ENCODE data around the gene SFTPA1.
"Not testable (repeated sequence)": the region's sequence is repeated elsewhere in the genome, so short reads cannot be mapped to it uniquely, and the experiment has no call there.

SFTPA1 gene

DNA sequence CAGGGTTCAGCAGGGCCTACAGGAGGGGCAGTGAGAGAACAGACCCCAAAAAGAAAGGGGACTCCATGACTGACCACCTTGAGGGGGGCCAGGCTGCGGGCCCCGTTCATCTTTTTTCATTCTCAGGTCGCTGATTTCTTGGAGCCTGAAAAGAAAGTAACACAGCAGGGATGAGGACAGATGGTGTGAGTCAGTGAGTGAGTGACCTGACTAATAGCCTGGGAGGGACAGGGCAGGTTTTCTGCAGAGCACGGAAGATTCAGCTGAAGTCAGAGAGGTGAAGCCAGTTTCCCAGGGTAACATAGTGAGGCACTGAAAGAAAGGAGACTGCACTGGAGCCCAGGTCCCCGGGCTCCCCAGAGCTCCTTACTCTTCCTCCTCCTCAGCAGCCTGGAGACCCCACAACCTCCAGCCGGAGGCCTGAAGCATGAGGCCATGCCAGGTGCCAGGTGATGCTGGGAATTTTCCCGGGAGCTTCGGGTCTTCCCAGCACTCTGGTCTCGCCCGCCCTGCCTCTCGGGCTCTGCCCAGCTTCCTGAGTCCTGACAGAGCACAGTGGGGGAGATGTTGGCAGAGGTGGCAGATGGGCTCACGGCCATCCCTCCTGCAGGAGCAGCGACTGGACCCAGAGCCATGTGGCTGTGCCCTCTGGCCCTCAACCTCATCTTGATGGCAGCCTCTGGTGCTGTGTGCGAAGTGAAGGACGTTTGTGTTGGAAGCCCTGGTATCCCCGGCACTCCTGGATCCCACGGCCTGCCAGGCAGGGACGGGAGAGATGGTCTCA, 646 bp downstream of the SFTPA1 start:
- not testable (repeated sequence) for DNase-seq (ENCODE audit: low read depth, low spot score)

DNA sequence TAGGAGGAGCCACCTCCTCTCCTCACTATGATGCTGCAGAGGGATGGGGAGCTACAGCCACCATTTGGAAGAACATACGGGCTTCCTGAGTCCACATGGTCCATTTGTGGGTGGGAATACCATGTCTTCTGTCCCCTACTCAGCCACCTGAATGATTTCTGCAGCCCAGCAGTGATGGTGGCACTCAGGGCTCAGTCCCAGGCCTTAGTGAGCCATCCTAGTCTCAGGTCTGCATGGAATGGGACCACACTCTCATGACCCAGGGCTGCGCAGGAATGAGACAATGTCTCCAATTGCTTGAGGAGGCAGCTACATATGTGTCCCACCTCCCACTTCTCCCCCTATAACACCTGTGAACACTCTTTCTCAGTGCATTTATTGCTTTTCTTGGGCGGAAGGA, 4.8 kb downstream of the SFTPA1 start:
- no peak for DNase-seq (ENCODE audit: low read depth, low spot score)

DNA sequence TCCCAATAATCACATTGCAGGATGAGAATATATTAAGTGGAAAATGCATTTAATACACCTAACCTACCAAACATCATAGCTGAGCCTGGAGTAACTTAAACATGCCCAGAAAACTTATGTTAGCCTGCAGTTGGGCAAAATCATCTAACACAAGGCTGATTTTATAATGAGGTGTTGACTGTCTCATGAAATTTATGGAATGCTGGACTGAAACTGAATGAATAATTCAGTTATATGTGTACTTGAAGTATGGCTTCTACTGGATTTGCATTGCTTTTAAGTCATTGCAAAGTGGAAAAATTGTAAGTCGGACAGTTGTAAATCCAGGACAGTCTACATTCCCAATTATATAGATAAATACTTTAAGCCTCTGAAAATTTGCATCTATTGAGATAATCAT, 5.4 kb downstream of the SFTPA1 start:
- DNase-seq (ENCODE audit: low read depth, low spot score), result no peak

DNA sequence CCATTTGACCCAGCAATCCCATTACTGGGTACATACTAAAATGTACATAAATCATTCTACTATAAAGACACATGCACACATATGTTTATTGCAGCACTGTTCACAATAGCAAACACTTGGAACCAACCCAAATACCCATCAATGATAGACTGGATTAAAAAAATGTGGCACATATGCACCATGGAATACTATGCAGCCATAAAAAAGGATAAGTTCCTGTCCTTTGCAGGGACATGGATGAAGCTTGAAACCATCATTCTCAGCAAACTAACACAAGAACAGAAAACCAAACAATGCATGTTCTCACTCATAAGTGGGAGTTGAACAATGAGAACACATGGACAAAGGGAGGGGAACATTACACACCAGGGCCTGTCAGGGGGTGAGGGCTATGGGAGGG, 12.9 kb downstream of the SFTPA1 start:
- not testable (repeated sequence) for DNase-seq (ENCODE audit: low read depth, low spot score)

DNA sequence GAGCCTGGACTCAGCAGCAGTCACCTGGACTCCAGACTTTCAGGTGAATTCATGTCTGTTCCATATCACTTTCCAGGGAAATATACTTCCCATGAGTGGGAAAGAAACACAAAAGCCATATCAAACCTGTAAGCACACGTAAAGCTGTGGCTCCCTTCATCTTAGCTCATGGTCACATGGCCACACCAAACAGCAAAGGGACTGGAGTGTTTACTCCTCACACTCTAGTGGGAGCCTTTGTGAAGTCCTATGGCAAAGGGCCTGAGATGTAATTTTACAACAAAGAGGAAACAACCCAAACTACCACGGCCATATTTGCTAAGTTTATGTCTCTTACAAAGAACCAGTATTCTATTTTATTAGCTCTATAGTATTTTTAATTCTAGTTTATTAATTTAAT, 16.3 kb downstream of the SFTPA1 start:
- DNase-seq (ENCODE audit: low read depth, low spot score), result no peak

DNA sequence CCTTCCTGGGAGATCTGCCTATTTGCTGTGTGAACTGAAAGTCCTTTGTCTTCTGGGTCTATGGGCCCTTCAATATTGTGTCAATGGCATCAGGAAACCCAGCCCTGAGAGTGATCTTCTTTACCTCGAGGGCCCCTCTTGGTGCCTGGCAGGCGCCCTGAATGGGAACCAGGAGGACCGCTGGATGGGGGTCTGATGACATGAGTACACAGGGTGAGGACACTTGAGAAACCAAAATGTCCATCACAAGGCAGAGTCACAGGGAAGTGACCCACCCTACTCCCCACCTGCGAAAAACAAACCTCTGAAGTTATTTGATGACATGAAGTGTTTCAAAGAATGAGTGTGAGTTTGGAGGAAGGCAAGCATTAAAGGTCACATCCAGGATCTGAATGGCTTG, 17.3 kb downstream of the SFTPA1 start:
- DNase-seq (ENCODE audit: low read depth, low spot score), result no peak

DNA sequence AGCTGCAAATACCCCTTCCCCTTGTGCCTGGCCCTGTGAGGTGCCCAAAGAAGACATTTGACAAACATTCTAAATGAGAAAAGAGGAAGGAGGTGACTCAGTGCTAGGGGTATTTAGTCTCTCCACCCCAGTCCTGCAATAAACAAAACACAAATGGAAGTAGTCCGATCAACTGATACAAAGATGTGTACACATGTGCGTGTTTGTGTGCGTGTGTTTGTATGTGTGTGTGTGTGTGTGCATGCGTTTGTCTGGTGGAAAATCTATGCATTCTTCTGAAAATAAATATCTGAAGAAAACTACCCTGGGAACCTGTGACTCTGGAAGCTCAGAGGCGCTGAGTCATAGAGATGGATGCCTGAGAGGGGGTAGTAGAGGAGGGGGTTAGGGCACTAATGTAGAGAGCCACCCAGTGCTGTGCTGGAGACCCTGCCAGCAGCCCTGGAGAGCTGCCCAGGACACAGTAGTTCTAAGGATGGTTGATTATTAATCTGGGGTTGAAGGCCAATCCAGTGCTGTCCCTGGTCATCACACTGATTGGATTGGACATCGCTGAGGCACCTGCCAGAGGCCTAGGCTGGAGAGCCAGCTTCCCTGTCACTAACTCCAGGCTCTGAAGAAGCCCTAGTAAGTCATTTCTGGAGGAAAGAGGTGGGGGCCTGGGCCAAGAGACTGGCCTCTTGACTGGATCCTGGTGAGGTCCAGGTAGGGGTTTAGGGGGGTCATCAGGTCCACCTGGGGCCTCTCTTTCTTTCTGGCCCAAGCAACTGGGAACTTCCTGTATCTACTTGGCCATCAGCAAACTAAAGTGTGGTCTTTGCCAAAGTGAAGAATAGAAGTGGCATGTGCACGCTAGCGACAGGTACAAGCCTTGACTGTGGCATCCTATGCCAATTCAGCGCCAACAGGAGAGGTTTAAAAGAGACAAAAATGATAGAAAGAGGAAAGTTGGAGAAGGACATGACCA, 18.5 kb downstream of the SFTPA1 start:
- no peak for DNase-seq (ENCODE audit: low read depth, low spot score)

DNA sequence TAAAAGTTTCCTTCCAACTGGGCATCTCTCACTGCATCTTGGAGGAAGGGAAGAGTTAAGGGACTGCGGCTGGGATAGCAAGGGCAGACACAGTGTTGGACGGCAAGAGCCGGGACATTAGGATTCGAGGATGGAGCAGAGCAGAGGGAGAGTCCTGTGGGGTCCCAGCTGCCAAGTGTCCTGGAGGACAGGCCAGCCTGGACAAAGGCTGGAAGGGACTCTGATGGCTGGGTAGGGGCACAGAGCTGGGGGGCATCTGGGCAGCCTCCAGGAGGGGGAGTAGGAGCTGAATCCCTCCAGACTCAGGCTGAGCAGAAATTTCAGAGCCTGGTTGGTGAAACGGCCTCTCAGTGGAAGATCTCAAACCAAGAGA, 19.2 kb downstream of the SFTPA1 start:
- no peak for DNase-seq (ENCODE audit: low read depth, low spot score)

DNA sequence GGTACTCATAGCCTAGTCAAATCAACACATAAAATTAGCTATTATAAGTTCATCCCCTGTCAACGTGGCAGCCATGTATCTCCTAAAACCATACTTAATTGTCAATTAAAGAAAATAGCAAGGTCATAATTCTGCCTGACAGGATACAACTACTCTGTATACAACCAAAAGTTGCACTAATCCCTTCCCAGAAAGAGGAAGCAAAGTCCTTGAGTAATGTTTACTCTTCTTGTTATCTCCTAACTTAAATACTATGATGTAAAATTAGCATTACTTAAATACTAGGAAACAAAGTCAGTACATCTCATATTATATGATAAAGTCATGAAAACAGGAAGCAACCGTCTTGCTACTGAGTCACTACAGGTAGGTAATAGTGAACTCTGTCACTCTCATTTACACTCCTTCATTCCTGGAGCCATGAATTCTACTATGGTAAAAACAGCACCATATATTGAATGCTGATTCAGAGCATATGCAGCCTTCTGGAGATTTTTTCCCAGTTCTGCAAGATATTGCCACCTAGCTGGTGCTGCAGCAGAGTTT, 26.0 kb downstream of the SFTPA1 start:
- not testable (repeated sequence) for DNase-seq (ENCODE audit: low read depth, low spot score)

DNA sequence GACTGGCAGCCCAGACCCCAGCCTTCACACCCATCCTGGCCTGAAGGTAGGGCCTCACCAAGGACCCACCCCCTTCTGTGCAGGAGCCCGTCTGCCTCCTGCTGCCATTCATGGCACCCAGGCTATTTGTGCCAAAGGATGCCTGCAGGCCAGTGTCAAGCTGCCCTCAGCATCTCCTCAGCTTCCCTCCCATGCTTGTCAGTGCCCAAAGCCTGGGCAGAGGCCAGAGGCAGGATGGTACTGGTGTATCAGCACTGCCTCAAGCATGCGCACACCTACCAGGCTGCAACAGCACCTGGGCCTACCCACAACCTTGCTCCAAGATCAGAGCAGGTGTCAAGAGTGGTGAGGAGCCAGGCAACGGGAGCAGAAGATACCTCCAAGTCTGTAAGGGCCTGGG, 27.6 kb downstream of the SFTPA1 start:
- no peak for DNase-seq (ENCODE audit: low read depth, low spot score)

DNA sequence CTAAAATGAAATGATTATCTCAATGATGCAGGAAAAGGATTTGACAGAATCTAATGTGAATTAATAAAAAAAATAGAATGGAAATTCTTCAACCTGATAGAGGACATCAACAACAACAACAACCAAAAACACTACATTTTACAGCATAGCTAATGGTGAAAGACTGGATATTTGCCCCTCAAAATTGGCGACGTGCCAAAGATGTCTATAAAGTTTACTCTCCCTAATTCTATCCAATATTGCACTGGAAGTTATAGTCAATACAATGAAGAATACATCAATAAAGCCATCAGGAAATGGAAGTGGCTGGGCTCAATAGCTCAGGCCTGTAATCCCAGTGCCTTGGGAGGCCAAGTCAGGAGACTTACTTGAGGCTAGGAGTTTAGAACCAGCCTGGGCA, 42.0 kb downstream of the SFTPA1 start:
- not testable (repeated sequence) for DNase-seq (ENCODE audit: low read depth, low spot score)

DNA sequence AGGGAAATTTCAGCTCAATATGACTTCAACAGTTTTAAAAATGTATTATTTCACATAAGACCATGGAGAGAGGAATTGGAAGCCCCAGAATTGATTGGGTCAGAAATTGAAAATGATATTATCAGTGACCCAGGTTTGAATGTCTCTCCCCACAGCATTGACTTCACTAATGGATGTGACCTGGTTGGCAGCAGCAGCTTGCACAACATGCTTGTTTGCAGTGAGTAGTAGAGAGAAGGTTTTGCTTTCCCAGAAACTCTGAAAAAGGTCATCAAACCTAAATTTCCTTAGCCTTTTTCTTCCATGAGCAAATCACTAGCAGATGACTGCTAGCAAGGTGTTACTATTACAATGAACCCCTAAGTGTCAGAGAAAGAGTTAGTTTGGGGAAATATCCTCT, 52.5 kb downstream of the SFTPA1 start:
- DNase-seq (ENCODE audit: low read depth, low spot score), result not testable (repeated sequence)

DNA sequence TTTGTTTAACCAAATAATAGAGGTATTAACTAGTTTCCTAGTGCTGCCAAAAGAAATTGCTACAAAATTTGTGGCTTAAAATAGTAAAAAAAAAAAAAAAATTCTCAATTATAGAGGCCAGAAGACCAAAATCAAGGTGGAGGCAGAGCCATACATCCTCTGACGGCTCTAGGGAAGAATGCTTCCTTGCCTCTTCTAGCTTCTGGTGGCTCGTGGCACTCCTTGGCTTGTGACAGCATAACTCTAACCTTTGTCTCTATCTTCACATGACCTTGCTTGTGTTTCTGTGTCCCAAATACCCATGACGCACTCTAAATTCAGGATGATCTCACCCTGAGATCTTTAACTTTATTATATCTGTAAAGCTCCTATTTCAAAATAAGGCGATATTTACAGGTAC, 53.9 kb downstream of the SFTPA1 start:
- DNase-seq (ENCODE audit: low read depth, low spot score), result not testable (repeated sequence)

Data from activated CD4-positive, CD25-positive, alpha-beta regulatory T cell treated with anti-CD3 and anti-CD28 coated beads, Interleukin-2, amount 50 U/mL, for 16 hours (primary cell).